Right renal pelvis (tissue), 4 donors: ENCODE measurements around the gene OPRPN. TPM values are rescaled to one million over a fixed set of nuclear protein-coding genes. Genes with fewer than 3 reads are reported as not detected.

Source experiments
- polyA plus RNA-seq, 4 donors: library from polyadenylated mRNA; unstranded; fragments of 120-200 nt; gene quantifications; one replicate each; pipeline ENCODE4 v1.2.1, GENCODE V29; 2013; ENCODE audit not compliant: insufficient read length in 4 of 4

Gene OPRPN
- polyA plus RNA-seq, 4 donors, result not detected

Other genes with a start within 250 kb of the OPRPN start
- gene PRR27, start 243.7 kb upstream of the OPRPN start, polyA plus RNA-seq, result under 1 TPM; 0.04 to 0.14 (median 0.06) TPM
- gene ODAM, start 202.2 kb upstream of the OPRPN start, polyA plus RNA-seq, result 1 to 10 TPM in 3 of 4 donors, under 1 TPM in 1; 0.65 to 1.9 (median 1.3) TPM
- 1 to 10 TPM in 2 of 4 donors, under 1 TPM in 2; 0.49 to 2.0 (median 0.89) TPM for gene FDCSP, start 171.8 kb upstream of the OPRPN start, polyA plus RNA-seq
- under 1 TPM in 1 of 4 donors, not detected in 3; 0.06 TPM for gene CSN3, start 155.3 kb upstream of the OPRPN start, polyA plus RNA-seq
- gene CABS1, start 63.0 kb upstream of the OPRPN start, polyA plus RNA-seq, result under 1 TPM in 2 of 4 donors, not detected in 2; 0.10 to 0.13 TPM
- gene SMR3A, start 37.2 kb upstream of the OPRPN start, polyA plus RNA-seq, result not detected
- not detected for gene SMR3B, start 14.8 kb upstream of the OPRPN start, polyA plus RNA-seq
- under 1 TPM in 3 of 4 donors, not detected in 1; 0.07 to 0.11 (median 0.08) TPM for gene MUC7, start 74.3 kb downstream of the OPRPN start, polyA plus RNA-seq
- not detected for gene AMTN, start 120.6 kb downstream of the OPRPN start, polyA plus RNA-seq
- gene AMBN, start 194.3 kb downstream of the OPRPN start, polyA plus RNA-seq, result 1 to 10 TPM; 1.2 to 1.6 (median 1.5) TPM
- 1 to 10 TPM; 4.9 to 7.0 (median 5.7) TPM for gene ENAM, start 230.8 kb downstream of the OPRPN start, polyA plus RNA-seq